Neural progenitor cell (in vitro differentiated cells): Measurements from ENCODE around the gene INIP. TPM values are rescaled to one million over a fixed set of nuclear protein-coding genes. Genes with fewer than 3 reads are reported as not detected.

Experiments used
- DNase-seq: peaks from one replicate; pipeline ENCODE4 v3.0.0-alpha.2; 2016; ENCODE audit warnings: low spot score
- H2AFZ ChIP-seq: fragments of 200-600 bp; sonication (generic); replicated peaks from 2 replicates; pipeline ENCODE4 v1.6.1; 2016; ENCODE audit warnings: antibody characterized with exemption
- H3F3A ChIP-seq: fragments of 200-600 bp; sonication (generic); 2 replicates; pipeline ENCODE4 v1.6.1; 2016; ENCODE audit warnings: antibody characterized with exemption, low read depth
- H3K27ac ChIP-seq: fragments of 200-600 bp; sonication (generic); 2 replicates; pipeline ENCODE4 v1.5.1; 2016; ENCODE audit warnings: mild to moderate bottlenecking
- H3K27me3 ChIP-seq: fragments of 200-600 bp; sonication (generic); 2 replicates; pipeline ENCODE4 v1.6.1; 2016; ENCODE audit warnings: mild to moderate bottlenecking, moderate library complexity
- H3K36me3 ChIP-seq: fragments of 200-600 bp; sonication (generic); 2 replicates; pipeline ENCODE4 v1.5.1; 2016
- H3K4me1 ChIP-seq: fragments of 200-600 bp; sonication (generic); 2 replicates; pipeline ENCODE4 v1.6.1; 2016; ENCODE audit warnings: mixed run types
- H3K4me2 ChIP-seq: fragments of 200-600 bp; sonication (generic); 2 replicates; pipeline ENCODE4 v1.6.1; 2016
- H3K4me3 ChIP-seq: fragments of 200-600 bp; sonication (generic); 2 replicates; pipeline ENCODE4 v1.5.1; 2016
- H3K79me2 ChIP-seq: fragments of 200-600 bp; sonication (generic); 2 replicates; pipeline ENCODE4 v1.6.1; 2016; ENCODE audit warnings: low read depth
- H3K9ac ChIP-seq: fragments of 200-600 bp; sonication (generic); 2 replicates; pipeline ENCODE4 v1.6.1; 2016
- H3K9me3 ChIP-seq: fragments of 200-600 bp; sonication (generic); 2 replicates; pipeline ENCODE4 v1.5.1; 2016; ENCODE audit warnings: low read depth
- H4K20me1 ChIP-seq: fragments of 200-600 bp; sonication (generic); 2 replicates; pipeline ENCODE4 v1.6.1; 2016; ENCODE audit warnings: low read depth
- H3K27ac Mint-ChIP-seq: 3 replicates; pipeline ENCODE4 v1.8.0; 2021; ENCODE audit warnings: mixed read lengths
- H3K27me3 Mint-ChIP-seq: 2 replicates; pipeline ENCODE4 v1.8.0; 2022; ENCODE audit warnings: low read depth, mild to moderate bottlenecking, inconsistent platforms, moderate library complexity, mixed read lengths; ENCODE audit not compliant: insufficient read depth
- H3K36me3 Mint-ChIP-seq: 3 replicates; pipeline ENCODE4 v1.8.0; 2021; ENCODE audit warnings: mixed read lengths
- H3K4me1 Mint-ChIP-seq: 3 replicates; pipeline ENCODE4 v1.8.0; 2021; ENCODE audit warnings: mixed read lengths
- H3K4me3 Mint-ChIP-seq: 3 replicates; pipeline ENCODE4 v1.8.0; 2021; ENCODE audit warnings: mild to moderate bottlenecking, moderate library complexity, mixed read lengths
- H3K9me3 Mint-ChIP-seq: 3 replicates; pipeline ENCODE4 v1.8.0; 2020; ENCODE audit warnings: mixed read lengths
- EZH2 ChIP-seq: fragments of 200-600 bp; sonication (generic); IDR thresholded peaks from 2 replicates; pipeline ENCODE4 v1.6.1; 2017; ENCODE audit warnings: antibody characterized with exemption, mild to moderate bottlenecking, moderate library complexity
- EZH2phosphoT487 ChIP-seq: fragments of 200-600 bp; sonication (generic); IDR thresholded peaks from 2 replicates; pipeline ENCODE4 v1.6.1; 2017; ENCODE audit warnings: antibody characterized with exemption
- total RNA-seq: library from RNA; depleted of rRNA; stranded (reverse); fragments of >200 nt; gene quantifications from 2 replicates; pipeline ENCODE4 v1.2.3, GENCODE V29; 2015; ENCODE audit warnings: low replicate concordance
- TF ChIP-seq, protein P1 (sequence below): fragments of 200-600 bp; sonication (generic); IDR thresholded peaks from 2 replicates; pipeline ENCODE4 v1.5.1; 2017; ENCODE audit warnings: antibody characterized with exemption, mild to moderate bottlenecking

Gene INIP
- total RNA-seq, 1 donor from 2014 or later = 39.7 TPM

DNA sequence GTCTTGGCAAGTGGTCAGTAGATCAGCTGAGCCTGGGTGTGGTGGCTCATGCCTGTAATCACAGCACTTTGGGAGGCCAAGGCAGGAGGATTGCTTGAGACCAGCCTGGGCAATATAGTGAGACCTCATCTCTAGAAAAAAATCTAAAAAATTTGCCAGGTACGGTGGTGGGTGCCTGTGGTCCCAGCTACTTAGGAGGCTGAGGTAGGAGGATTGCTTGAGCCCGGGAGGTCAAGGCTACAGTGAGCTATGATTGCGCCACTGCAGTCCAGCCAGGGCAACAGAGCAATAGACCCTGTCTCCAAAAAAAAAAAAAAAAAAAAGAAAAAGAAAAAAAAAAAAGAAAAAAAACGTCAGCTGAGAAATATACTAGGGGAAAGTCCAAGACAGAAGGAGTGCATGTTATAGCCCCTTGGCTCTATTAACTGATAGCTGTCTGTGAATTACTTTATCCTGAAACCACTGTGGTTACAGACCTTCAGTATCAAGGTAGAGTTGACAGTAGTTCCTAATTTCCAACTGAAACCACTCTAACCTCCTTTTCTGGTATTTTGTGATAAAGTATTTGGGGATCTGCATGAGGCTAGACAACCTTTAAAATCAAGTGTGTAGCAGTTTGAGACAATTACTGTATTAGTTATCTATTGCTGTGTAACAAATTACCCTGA lies 2.3 kb upstream of the INIP start:
- peaks cover 3% of the 10 kb centered on the region for H3K36me3 Mint-ChIP-seq
- Histone ChIP-seq H3K27me3 (no peaks in the 10 kb centered on the region), H4K20me1 (no peaks in the 10 kb centered on the region), H3K79me2 (peaks cover 23% of the 10 kb centered on the region), H2AFZ (no peak overlapping the region), H3K36me3 (no peaks in the 10 kb centered on the region), H3F3A (peaks cover 25% of the 10 kb centered on the region), H3K4me2 (no peak overlapping the region), H3K9me3 (no peaks in the 10 kb centered on the region), H3K9ac (no peak overlapping the region), H3K27ac (no peak overlapping the region), H3K4me3 (no peak overlapping the region), H3K4me1 (no peaks in the 10 kb centered on the region)
- TF ChIP-seq EZH2 (no peak), EZH2phosphoT487 (no peak)
- TF ChIP-seq, protein P1, sequence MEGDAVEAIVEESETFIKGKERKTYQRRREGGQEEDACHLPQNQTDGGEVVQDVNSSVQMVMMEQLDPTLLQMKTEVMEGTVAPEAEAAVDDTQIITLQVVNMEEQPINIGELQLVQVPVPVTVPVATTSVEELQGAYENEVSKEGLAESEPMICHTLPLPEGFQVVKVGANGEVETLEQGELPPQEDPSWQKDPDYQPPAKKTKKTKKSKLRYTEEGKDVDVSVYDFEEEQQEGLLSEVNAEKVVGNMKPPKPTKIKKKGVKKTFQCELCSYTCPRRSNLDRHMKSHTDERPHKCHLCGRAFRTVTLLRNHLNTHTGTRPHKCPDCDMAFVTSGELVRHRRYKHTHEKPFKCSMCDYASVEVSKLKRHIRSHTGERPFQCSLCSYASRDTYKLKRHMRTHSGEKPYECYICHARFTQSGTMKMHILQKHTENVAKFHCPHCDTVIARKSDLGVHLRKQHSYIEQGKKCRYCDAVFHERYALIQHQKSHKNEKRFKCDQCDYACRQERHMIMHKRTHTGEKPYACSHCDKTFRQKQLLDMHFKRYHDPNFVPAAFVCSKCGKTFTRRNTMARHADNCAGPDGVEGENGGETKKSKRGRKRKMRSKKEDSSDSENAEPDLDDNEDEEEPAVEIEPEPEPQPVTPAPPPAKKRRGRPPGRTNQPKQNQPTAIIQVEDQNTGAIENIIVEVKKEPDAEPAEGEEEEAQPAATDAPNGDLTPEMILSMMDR = no peak
- H3K4me3 Mint-ChIP-seq = no peak overlapping the region
- H3K9me3 Mint-ChIP-seq = no peaks in the 10 kb centered on the region
- peaks cover 6% of the 10 kb centered on the region for H3K4me1 Mint-ChIP-seq
- DNase-seq = no peak
- no peak overlapping the region for H3K27ac Mint-ChIP-seq
- H3K27me3 Mint-ChIP-seq = no peaks in the 10 kb centered on the region

DNA sequence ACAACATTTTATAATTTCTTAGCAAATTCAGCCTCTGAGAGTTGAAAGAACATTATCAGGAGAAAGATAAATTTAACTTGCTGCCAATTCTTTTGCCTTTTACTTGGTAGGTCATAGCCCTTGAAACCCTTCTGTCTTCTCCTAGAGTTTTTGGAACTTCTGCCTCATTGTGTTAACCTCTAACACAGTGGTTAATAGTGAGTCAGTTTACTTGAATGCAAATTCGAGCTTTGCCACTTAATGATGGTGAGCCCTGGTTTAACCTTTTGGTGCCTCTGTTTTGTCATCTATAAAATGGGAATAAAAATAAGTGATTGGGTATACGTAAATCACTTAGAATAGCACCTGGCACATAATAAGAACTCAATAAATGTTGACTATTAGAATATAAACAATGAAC lies 1.8 kb upstream of the INIP start:
- H3K9me3 Mint-ChIP-seq = no peaks in the 10 kb centered on the region
- H3K9ac ChIP-seq = no peak overlapping the region
- H3K27me3 ChIP-seq = no peaks in the 10 kb centered on the region
- H3K4me1 ChIP-seq = no peaks in the 10 kb centered on the region
- H3K4me1 Mint-ChIP-seq = peaks cover 6% of the 10 kb centered on the region
- H3K4me3 ChIP-seq = no peak overlapping the region
- peaks cover 3% of the 10 kb centered on the region for H3K36me3 Mint-ChIP-seq
- no peaks in the 10 kb centered on the region for H3K9me3 ChIP-seq
- H3K4me2 ChIP-seq = no peak overlapping the region
- H3K27ac Mint-ChIP-seq = no peak overlapping the region
- no peaks in the 10 kb centered on the region for H3K36me3 ChIP-seq
- no peak overlapping the region for H2AFZ ChIP-seq
- peaks cover 27% of the 10 kb centered on the region for H3K79me2 ChIP-seq
- H3K4me3 Mint-ChIP-seq = no peak overlapping the region
- DNase-seq = no peak
- H4K20me1 ChIP-seq = no peaks in the 10 kb centered on the region
- no peak overlapping the region for H3K27ac ChIP-seq
- peaks cover 25% of the 10 kb centered on the region for H3F3A ChIP-seq
- TF ChIP-seq EZH2phosphoT487 (no peak), EZH2 (no peak)
- TF ChIP-seq, protein P1 = no peak
- no peaks in the 10 kb centered on the region for H3K27me3 Mint-ChIP-seq

DNA sequence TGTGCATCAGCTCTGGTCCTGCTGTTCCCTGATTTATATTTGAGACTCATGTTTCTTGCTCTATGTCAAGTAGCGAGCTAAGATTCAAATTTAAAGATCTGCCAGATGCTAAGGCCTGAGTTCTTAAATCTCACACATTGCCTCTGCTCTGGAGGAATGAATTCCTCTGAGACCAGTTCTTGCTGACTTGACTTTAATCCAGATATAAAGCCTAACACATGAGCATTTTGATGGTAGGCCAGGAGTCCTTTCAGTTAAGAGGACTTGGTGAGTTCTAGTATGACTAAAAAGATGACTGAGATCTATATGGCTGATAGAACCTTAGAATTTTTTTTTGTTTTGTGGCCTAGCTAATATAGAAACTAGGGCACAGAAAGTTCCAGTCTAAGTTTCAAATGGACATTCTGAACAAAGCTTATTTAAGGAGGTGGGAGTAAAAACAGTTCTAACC lies 1.3 kb upstream of the INIP start:
- no peaks in the 10 kb centered on the region for H3K27me3 Mint-ChIP-seq
- DNase-seq = no peak
- Histone ChIP-seq H3F3A (peaks cover 25% of the 10 kb centered on the region), H3K36me3 (no peaks in the 10 kb centered on the region), H3K9ac (no peak overlapping the region), H4K20me1 (no peaks in the 10 kb centered on the region), H3K4me1 (no peaks in the 10 kb centered on the region), H3K27ac (no peak overlapping the region), H3K27me3 (no peaks in the 10 kb centered on the region), H3K9me3 (no peaks in the 10 kb centered on the region), H3K79me2 (peaks cover 31% of the 10 kb centered on the region), H2AFZ (no peak overlapping the region), H3K4me2 (no peak overlapping the region), H3K4me3 (no peak overlapping the region)
- TF ChIP-seq EZH2phosphoT487 = no peak
- no peak for TF ChIP-seq EZH2
- TF ChIP-seq, protein P1 = no peak
- no peak overlapping the region for H3K4me3 Mint-ChIP-seq
- H3K36me3 Mint-ChIP-seq = peaks cover 3% of the 10 kb centered on the region
- H3K27ac Mint-ChIP-seq = no peak overlapping the region
- H3K9me3 Mint-ChIP-seq = no peaks in the 10 kb centered on the region
- H3K4me1 Mint-ChIP-seq = peaks cover 6% of the 10 kb centered on the region
